NCI-H345 treated with DMSO at 0.1 percent for 48 hours (cell line): ENCODE data around the gene INSC.

Experiments used
- DNase-seq: peaks from one replicate; lab custom pipeline; 2025; ENCODE audit not compliant: unreplicated experiment; lab: John Stamatoyannopoulos, UW

INSC gene

DNA sequence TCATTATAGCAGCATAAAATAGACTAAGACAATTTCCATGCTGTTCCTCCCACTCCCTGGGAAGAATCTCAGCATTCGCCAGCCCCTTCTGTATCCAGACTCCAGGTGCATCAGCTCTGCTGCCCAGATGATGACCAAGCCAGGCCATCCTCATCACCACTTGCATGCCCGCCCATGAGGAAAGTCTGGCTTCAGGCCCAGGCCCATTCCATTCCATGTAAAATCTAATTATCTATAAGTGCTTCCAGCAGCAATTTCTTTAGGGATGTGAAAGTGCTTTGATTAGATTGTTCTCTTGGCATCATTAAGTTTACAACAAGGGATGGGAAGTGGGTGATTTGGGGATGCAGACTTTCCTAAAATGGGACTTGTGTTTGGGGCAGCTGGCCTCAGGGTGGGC lies 100.3 kb downstream of the INSC start:
- DNase-seq: no peak

DNA sequence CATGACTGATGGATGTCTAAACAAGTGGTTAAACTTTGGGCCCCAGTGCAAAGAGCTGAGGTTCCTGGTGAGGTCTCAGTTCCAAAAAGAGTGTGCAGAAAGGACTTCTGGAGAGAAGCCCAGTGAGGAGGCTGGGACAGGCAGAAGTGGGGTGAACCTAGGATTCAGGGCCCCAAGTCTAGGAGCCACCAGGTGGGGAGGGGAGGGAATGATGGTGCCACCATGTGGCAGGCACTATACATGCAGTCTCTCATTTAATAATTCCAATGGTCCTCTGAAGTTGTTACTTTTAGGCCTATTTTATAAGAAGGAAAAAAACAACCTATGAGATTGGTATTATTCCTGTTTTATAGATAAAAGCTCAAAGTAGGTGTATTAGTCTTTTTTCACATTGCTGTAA lies 102.0 kb downstream of the INSC start:
- DNase-seq: no peak

DNA sequence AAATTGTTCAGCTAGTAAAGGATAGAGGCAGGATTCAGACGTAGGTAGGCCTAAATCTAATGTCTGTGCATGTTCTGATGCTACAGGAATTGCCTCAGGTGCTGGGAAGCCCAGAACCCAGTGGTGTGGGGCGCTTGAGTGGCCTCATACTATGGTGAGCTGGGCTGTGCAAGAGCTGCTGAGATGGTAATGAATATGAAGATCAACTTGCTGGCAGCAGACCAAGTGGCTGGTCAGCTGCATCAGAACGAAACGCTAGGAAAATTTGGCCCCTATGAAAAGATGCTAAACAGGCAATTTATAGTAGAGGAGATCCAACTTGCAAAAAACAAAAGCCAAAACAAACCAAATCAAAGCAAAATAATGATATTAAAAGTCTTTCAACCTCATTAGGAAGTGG lies 102.7 kb downstream of the INSC start:
- no peak for DNase-seq

DNA sequence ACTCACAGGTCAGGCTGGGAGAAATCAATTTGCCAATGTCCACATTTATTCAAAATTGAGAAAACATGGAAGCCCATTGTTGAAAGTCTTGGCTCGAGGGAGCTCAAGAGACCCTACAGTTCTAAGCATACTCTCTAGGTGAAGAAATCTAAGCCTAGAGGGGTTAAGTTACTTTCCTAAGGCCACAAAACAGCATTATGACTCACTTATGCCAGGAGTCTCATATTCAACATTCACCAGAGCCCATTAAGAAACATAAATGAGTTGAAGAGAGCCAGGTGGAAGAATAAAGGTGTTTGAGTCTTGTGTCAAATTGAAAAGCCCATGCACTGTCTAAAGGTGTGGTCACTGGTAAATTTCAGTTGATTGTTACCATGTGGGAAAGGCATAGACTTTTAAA lies 108.1 kb downstream of the INSC start:
- DNase-seq: no peak

DNA sequence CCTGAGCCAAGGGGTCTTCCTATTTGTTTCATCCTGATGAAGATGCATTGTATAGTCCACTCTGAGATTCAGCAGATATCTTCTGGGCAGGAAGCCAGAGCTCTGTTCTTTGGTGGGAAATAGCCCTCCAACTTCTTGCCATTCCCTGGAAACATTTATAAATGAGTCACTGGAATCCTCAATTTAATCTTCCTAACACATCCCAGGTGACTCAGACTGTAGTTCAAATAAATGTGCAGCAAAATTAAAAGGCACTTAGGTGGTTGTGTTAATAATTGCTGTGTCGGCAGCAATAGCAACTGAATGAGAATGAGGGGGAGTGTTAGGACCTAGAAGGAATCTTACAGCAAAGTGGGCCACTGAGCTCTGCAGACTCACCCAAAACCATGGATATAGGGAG lies 108.6 kb downstream of the INSC start:
- DNase-seq: no peak

DNA sequence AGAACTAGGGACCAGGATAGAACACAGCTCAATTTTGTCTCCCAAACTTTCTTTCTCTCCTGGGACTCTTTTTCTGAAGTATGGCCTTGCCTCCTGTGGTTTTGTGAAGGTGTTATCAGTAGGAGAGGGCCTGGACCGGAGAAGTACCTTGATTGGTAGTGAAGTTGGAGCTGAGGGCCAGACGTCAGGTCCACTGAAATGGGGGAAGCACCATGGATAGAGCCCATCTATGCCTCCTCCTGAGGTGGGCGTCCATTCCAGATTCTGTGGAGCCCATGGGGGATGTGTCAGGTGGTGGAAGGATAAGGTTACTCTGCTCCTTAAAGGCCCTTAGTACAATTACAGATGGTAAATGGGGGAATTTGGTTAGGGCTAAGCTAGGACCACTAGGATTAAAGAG lies 109.7 kb downstream of the INSC start:
- DNase-seq: no peak

DNA sequence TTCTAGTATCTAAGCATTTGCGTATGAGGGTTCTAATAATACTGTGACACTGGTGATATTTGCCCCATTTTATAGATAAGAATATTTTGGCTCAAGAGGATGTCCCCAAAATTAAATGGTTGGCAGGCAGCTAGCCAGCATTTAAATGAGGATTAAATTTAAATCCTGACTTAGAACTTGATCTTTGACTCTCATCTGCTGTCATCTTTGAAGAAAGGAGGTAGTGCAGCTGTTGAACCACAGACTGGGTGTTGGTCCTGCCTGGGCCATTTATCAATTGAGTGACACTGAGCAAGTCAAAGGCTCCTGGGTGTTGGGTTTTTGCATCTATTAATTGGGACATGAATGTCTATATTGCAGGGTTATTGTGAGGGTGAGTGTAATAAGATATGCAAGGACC lies 112.3 kb downstream of the INSC start:
- DNase-seq: no peak

DNA sequence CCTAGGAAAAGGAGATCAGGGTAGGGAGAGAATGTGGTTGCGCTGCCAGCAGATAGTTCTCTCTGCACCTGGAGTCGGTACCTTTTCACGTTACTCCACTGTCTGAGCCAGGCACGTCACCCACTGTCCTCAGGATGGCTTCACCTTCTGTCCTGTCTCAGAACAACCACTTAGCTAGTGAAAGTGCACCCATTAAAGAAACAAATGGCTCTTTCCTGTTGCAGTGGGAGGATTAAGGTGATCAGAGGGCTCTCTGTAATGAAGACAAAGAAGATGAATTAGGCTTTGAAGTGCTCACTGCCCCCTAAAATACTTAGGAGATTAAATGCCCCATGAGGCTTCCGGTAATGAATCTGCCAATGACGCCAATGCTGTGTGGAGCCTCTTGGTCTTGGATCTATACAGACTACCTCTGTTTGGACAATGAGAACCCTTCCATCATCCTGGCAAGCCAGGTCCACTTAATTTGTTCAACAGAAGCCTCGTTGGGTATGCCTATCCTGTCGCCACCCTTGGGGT lies 113.7 kb downstream of the INSC start:
- DNase-seq: no peak

DNA sequence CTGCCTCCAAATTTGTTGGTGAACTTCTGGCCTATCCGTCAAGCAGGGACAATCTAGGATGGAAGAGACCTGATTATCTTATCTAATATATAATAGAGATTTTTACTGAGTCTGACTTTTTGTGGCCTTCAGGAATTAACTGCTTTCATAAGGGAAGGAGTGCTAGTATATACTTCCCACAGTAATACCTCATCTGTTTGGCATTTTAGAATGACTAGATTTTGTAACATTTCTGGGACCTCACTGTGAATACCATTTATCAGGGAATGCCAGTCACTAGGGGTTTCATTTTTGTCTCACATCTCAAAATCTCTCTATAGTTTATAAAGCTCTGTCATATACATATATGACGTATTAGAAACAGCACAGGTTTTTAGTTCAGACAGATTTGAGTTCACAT lies 114.3 kb downstream of the INSC start:
- no peak for DNase-seq

DNA sequence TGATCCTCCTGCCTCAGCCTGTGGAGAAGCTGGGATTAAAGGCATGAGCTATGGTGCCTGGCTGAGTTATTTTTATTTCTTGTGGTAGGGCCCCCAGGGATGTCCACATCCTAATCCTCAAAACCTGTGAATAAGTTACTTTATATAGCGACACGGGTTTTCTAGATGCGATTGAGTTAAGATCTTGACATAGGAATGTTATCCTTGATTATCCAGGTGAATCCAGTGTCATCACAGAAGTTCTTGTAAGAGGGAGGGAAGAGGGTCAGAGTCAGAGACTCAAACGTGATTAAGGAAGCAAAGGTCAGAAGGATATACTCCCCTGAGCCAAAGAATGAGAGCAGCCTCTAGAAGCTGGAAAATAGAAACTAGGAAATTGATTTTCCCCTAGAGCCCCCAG lies 117.8 kb downstream of the INSC start:
- DNase-seq: no peak

DNA sequence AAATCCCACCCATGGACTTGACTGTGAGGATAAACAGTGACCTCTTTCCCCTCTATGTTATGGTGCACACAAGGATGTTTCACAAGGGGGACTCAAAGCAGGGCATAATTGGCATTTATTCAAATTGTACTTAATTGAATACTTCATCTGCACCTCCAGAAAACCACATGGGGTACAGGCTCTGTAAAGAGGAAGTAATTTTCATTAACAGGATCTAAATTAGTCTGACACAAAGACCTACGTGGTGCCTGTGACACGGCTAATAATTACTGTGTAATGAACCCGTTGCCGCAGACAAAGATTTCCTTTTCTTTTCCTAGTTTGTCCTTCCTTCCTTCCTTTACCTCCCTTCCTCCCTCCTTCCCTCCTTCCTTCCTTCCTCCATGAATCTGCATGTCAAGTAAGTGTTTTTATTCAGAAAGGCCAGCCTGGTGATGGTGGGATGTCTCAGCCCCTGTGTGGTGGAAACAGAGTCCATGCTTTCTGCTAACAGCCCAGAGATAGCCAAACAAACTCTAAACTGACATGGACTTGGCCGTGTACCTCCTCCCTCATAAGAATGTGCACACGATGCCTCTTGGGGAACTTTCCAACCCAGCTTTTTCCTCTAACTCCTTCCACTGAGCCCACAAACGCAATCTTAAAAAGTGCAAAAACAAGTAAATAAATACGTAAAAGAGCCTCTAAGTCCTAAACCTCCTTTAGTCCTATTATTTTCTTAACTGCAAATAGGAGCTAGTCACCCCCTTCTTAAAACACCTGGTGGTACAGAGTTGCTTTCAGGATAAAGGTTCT lies 118.8 kb downstream of the INSC start:
- no peak for DNase-seq

DNA sequence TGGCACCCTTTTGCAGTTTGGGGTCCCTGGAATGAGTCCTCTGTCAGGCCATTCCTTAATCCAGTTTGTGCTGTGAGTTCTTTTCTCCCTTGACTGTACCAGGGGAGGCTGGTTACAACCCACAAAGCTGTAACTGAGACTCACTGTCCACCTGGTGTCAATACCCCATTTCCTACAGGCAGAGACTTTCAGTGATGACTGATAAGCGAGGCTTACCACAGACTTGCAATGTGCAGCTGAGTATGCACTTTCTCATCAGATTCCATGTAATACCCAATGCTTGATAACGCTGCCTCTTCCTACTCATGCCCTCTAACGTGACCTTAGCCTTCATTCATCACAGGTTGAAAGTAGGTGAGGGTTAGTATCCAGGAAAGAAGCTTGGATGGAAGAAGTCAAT lies 120.1 kb downstream of the INSC start:
- DNase-seq: no peak

DNA sequence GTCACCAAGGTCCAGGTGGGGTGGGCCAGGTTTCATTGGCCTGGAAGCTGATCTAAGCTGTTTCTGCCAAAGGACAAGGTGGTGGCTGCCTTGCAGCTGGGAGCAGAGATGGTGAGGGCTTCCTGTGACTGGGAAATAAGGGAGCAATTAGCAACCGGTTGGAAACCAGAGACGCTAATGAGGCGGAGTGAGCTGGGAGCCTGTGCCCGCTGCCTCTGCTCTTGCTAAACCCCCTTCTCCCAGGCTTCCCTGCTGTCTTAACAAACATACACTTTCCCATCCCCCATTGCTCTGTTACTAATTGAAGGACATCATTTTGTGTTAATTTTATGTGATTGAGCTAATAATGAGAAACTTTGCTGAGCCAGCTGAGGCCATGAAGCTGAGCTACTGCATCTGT lies 121.8 kb downstream of the INSC start:
- DNase-seq: no peak

DNA sequence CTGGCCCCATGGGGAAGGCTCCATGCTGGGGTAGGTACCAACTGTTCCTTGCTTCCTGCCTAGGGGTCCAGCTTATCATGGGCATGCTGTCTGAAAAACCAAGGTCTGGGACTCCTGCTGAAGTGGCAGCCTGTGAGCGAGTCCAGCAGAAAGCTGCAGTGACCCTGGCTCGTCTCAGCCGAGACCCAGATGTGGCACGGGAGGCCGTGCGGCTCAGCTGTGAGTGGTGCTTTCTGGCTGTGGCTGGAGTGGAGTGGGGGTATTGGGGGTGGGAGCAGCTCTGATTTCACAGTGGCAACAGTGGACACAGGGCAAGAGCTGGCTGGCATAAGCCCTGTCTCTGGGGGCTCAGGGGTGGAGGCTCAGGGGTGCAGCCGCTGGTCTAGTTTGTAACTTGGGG lies 124.1 kb downstream of the INSC start:
- no peak for DNase-seq

DNA sequence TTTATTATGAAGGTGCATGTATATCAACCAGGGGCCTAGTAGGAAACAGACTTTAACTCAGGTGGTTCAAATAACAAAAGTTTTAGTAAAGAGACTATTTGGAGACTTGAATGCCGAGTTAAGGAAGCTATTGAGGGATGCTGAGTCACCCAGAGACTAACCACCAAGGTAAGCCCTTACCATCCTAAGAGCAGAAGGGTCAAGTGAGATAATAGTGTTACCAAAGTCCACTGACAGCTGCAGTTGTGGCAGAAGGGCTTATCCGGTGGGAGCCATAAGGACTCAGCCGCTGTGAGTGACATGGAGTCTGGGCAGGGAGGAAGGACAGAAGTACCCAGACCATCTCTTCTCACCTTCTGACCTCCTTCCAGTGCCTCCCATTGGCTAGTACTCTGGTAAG lies 134.0 kb downstream of the INSC start:
- no peak for DNase-seq

DNA sequence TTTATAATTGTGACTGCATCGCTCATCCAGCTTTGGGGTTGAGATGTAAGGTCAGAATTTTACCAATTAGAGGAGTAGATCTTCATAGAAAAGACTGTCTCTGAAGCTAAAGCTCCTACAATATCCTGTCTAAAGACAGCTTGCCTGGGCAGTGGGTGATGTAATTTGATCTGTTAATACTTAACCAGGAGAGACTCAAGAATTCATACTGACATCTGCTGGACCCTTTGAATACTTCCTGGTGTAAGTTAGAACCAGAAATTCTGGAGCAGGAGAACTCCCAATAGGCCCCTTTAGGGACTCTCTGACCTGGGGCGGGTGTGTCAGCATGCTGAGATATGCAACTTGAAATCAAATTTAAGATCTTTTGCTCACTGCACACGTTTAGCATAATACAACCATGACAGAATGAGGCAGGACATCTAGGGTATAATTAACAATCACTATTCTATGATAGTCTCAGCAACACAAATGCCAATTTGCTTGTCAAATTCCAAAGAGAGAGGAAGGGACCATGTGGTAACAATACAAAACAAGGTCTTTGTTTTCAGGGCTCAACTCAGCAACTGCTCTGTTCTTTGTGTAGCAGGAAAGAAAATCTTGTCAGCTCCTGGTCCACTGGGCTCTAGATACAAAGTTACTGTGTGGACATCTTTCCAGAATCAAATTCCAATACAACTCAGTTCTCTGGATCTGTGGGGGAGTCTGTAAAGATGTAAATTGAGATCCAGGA lies 143.9 kb downstream of the INSC start:
- peak; percentile 42 for DNase-seq

DNA sequence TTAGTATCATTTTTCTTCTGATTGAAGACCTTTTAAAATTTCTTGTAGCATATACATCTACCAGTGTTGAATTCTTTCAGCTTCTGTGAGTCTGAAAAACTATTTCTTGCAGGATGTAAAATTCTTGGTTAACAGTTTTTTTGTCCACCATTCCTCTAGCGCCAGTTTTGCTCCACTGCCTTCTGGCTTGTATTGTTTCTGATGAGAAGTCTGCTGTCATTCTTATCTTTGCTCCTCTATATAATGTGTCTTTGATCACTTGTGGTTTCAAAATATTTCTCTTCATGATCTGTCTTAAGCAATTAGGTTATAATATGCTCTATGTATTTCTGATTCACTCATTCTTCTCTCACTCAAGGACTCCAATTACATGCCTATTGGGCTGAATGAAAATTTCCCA lies 152.3 kb downstream of the INSC start:
- no peak for DNase-seq

DNA sequence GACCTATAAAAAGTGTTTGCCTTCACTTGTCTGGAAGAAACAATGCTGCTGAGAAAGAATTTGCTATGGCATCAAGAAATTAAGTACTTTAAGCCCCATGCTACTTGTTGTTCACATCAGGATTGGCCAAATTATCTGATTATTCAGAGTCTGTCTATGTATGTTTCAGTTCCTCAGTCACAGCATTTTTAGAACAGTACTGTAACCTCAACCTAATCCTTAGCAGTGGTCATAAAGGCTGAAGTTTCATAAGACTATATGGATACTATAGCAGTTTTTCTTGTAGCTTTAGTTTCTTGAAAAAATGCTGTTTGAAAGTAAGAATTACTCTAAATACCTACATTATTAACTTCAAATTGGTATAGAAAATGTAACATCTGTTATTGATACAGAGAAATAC lies 153.9 kb downstream of the INSC start:
- no peak for DNase-seq

DNA sequence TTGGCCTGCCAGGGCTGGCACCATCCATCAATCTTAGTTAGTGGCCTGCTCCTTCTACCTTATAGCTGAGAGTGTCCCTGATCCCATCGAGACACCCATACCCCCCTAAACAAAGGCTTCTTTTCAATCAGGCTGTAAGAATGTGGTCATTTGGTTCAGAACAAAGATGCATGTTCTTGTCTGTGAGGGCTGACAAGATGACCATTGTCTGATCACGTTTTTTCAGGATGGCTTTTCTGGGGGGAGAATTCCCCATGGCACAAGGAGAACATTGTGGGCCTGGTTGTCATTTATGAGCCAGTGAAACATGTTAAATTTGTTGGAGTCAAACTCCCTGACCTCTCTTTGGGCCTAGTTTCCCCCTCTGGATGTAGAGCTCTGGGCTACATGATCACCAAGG lies 160.4 kb downstream of the INSC start:
- no peak for DNase-seq

DNA sequence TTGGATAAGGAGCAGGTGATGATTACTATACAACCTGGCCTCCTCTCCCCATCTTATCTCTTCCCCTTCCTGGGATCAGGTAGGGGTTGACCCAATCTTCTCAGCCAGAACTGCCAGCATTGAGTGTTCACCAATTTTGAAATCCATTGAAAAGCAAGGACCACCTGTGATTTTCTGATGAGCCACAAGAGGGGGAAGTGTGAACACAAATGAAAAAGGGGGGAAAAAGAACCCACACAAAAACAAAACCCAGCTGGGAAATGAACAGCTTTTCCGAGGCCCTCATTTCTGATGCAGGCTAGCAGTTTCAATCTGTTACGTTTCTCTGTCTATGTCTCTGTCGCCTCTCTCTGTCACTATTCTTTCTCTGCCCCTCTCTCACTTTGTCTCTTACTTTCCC lies 161.9 kb downstream of the INSC start:
- peak; percentile 26 for DNase-seq

DNA sequence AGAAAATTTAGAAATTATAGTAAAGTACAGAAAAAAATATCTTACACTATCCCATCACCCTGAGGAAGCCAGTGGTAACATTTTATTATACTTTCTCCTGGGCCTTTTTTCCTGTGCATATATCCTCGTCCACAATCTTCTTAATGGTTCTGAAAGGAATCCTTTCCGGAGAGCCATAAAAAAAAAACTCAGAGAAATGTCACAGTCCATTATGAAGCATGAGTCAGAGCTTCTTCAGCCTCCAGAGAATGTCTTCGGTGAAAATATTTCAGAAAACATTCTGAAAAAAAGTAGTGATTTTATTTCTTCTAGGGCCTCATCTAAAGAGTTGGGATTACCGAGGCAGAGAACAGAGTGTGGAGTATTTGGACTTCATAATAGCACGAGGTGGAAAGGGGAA lies 163.4 kb downstream of the INSC start:
- DNase-seq: no peak

DNA sequence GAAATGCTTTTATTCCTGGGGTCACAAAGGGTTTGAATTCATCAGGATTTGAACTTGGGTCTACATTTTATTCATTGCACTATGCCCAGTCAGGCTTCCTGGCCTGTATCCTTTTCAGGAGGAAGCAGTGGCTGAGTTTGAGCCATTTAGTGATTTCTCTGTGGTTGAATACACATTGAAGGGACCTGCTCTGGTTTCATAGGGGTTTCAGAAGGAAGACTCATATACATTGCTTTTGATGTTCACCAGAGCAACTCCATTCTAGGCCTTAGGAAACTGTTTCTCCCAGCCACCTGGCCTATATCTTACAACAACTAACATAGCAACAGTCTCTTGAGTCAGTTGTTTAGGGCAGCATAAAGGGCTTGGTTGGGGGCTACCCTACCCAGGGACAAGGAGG lies 165.7 kb downstream of the INSC start:
- no peak for DNase-seq

DNA sequence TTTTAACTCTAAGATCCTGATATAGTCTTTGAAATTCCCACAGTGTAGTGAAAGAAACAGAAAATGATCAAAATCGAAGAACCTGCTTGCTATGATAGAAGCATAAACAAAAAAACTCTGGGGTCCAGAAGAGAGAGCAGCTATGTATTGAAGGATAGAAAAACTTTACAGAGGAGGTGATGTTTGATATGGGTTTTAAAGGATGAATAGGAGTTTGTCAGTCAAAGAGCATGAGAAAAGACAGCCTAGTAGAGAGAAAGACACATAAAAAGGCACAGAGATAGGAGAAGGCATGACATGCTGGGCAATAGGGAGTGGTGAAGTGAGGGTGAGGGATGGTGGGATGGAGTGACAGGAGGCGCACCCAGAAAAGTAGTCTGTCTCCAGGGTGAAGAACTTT lies 168.0 kb downstream of the INSC start:
- no peak for DNase-seq
